ENCODE measurements around the gene SH3PXD2A. TPM values are rescaled to one million over a fixed set of nuclear protein-coding genes. Genes with fewer than 3 reads are reported as not detected.
A peak's percentile ranks its signal among the peaks of the same experiment; 100 is the strongest.

Gene SH3PXD2A
- total RNA-seq, 1 donor from 2014 or later: 56.2 TPM

- no peak for DNase-seq (ENCODE audit: extremely low spot score in 2 of 2)
- peak overlapping the region; percentile 94 for H3K27ac ChIP-seq
- H3K36me3 ChIP-seq: no peaks in the 10 kb centered on the region
- H3K4me1 ChIP-seq: peaks cover 57% of the 10 kb centered on the region
- H3K9me3 ChIP-seq: no peaks in the 10 kb centered on the region
- intact Hi-C loops (cut with DNase I): no loop called here
- no peaks in the 10 kb centered on the region for H3K27me3 ChIP-seq
- no peak overlapping the region for H3K4me3 ChIP-seq
- TF ChIP-seq POLR2AphosphoS5 (IDR thresholded peaks at IDR 0.05; ENCODE audit: insufficient read depth in 1 of 2, low read depth in 1 of 2): peak; percentile 12 to 93
- TF ChIP-seq POLR2A (IDR thresholded peaks at IDR 0.05): no peak
Measured at GRCh38 chr10:103681617-103682399, 173.6 kb downstream of the SH3PXD2A start.

DNA sequence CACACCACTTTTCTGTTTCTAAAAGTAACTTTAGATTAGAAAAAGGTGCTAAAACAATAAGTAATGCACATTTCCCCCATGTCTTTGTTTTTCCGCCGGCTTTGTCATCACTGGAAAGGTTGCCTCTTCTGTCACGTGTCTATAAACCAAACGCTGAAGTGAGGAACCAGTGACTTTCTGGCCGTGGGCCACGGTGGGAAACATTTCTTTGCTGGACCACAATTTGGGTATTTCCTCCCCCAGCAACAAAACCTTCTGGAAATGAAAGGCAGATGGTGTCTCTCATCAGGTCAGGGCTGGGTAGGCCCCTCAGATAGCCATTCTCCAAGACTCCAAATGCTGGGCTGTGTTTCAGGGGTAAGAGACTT, 174.5 kb downstream of the SH3PXD2A start:
- Histone ChIP-seq H3K27me3 (no peaks in the 10 kb centered on the region), H3K27ac (peak overlapping the region; percentile 94), H3K36me3 (no peaks in the 10 kb centered on the region), H3K4me3 (no peak overlapping the region), H3K4me1 (peaks cover 60% of the 10 kb centered on the region), H3K9me3 (no peaks in the 10 kb centered on the region)
- DNase-seq (ENCODE audit: extremely low spot score in 2 of 2): no peak
- intact Hi-C loops (cut with DNase I): no loop called here
- no peak for TF ChIP-seq CTCF (IDR thresholded peaks at IDR 0.05)
- TF ChIP-seq POLR2AphosphoS5 (IDR thresholded peaks at IDR 0.05; ENCODE audit: insufficient read depth in 1 of 2, low read depth in 1 of 2): no peak
- TF ChIP-seq POLR2A (IDR thresholded peaks at IDR 0.05): no peak

DNA sequence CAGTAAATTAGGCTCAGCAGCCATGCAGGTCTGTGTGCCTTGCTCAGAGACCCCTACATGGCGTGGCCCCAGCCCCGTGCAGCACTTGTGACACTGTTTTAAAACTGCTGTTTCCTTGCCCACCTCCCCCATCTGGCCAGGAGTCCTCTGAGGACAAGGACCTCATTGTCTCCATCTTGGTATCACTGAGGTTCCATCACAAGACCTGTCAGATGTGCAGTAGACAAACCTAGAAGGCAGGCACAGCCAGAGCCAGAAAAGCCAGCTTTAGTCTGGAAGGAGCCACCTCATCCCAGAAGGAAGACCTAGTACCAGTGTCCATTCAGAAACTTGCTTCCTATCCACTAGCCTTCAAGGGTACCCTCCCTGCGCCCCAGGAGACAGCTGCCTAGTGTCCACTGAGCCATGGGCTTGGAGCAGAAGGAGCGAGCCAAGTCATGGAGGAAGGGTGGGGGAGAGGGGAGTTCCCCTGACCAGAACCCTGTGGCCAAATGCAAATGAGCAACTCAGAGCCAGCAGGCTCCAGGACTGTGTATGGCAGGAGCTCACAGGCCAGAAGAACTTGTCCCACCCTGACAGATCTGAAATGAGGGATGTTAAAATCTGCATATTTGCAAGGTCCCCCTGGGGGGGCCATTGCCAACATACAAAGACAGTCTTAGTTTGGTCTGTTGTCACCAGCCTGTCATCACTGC, 176.1 kb downstream of the SH3PXD2A start:
- H3K9me3 ChIP-seq: no peaks in the 10 kb centered on the region
- intact Hi-C loops (cut with DNase I): loop anchor here (5.0 kb wide), 1 partner anchor 62 kb away; no protein-coding TSS in a partner anchor
- peaks cover 58% of the 10 kb centered on the region for H3K4me1 ChIP-seq
- peak overlapping the region; percentile 94 for H3K27ac ChIP-seq
- TF ChIP-seq POLR2AphosphoS5 (IDR thresholded peaks at IDR 0.05; ENCODE audit: insufficient read depth in 1 of 2, low read depth in 1 of 2) (no peak), CTCF (IDR thresholded peaks at IDR 0.05) (no peak), POLR2A (IDR thresholded peaks at IDR 0.05) (no peak)
- no peaks in the 10 kb centered on the region for H3K36me3 ChIP-seq
- H3K4me3 ChIP-seq: no peak overlapping the region
- DNase-seq (ENCODE audit: extremely low spot score in 2 of 2): no peak
- no peaks in the 10 kb centered on the region for H3K27me3 ChIP-seq

DNA sequence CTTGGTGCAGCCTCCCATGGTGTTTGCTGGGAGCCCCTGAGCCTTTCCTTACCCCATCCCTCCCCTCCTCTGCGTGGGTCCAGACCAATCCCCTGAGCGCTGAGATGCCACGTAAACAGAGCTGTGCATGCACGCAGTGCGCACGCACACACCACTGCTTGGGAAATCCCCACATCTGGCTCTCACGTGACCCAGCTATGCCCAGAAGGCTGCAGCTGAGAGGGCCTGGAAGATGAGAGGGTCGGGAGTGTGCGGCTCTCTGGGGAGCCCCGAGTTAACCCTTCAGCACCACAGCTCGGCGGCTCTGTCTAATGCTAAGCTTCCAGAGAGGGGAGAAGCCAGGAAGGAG, 177.2 kb downstream of the SH3PXD2A start:
- DNase-seq (ENCODE audit: extremely low spot score in 2 of 2): no peak
- peak in 1 of 2 donors; percentile 72 for TF ChIP-seq POLR2A (IDR thresholded peaks at IDR 0.05)
- TF ChIP-seq CTCF (IDR thresholded peaks at IDR 0.05): no peak
- TF ChIP-seq POLR2AphosphoS5 (IDR thresholded peaks at IDR 0.05; ENCODE audit: insufficient read depth in 1 of 2, low read depth in 1 of 2): peak; percentile 70 to 97
- Histone ChIP-seq H3K36me3 (no peaks in the 10 kb centered on the region), H3K27ac (peak overlapping the region; percentile 94), H3K4me3 (peak overlapping the region; percentile 36 to 44), H3K4me1 (peaks cover 63% of the 10 kb centered on the region), H3K9me3 (no peaks in the 10 kb centered on the region), H3K27me3 (no peaks in the 10 kb centered on the region)
- intact Hi-C loops (cut with DNase I): loop anchor here (5.0 kb wide), 1 partner anchor 61 kb away; no protein-coding TSS in a partner anchor

DNA sequence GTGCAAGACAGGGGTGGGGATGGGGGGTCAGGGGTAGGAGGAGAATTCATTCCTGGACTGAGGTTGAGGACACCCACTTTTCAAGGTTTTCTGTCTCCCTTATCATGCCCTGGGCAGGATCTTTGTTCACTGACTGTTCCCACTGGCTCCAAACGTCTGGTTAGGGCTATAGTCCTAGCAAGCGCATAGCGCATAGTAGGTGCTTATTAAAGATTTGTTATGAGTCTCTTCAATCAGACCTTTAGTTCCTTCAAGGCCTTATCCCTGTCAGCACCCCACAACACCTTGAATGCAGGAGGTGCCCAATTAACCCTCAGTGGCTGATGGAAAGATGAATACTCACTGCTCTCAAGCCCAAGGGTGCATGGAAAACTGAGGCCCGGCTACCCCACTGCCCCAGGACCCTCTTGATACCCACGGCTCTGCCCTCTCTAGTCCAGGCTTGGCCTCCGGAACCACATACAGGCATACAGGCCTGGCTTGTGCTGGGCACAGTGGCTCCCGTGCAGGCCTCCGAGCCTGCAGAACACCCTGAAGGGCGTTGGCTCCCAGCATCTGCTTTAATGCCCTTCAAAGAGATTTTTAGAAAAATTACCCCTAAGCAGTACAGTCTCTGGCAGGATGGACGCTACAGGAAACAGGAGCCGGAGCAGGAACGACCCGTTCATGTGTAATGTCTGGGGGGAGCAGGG, 177.7 kb downstream of the SH3PXD2A start:
- no peak for DNase-seq (ENCODE audit: extremely low spot score in 2 of 2)
- peak overlapping the region; percentile 94 for H3K27ac ChIP-seq
- no peaks in the 10 kb centered on the region for H3K36me3 ChIP-seq
- intact Hi-C loops (cut with DNase I): loop anchor here (5.0 kb wide), 1 partner anchor 60 kb away; no protein-coding TSS in a partner anchor
- TF ChIP-seq POLR2A (IDR thresholded peaks at IDR 0.05) (no peak), CTCF (IDR thresholded peaks at IDR 0.05) (no peak)
- peak overlapping the region; percentile 36 to 44 for H3K4me3 ChIP-seq
- no peaks in the 10 kb centered on the region for H3K9me3 ChIP-seq
- H3K27me3 ChIP-seq: no peaks in the 10 kb centered on the region
- peaks cover 66% of the 10 kb centered on the region for H3K4me1 ChIP-seq
